Peyer's patch (tissue), 4 donors: ENCODE results near the gene FRAT1.

Source experiments
- CTCF ChIP-seq, 6 experiments: fragments of 450-650 bp in 4 of 6; fragments of 200-600 bp in 2 of 6; sonication (generic) in 1 of 6; IDR thresholded peaks; one replicate each; pipeline ENCODE4 v1.5.1; 2017 to 2019; ENCODE audit warnings: antibody characterized with exemption in 6 of 6, mild to moderate bottlenecking in 3 of 6, moderate library complexity in 1 of 6
- POLR2A ChIP-seq, 2 donors: fragments of 450-650 bp; IDR thresholded peaks; one replicate each; pipeline ENCODE4 v1.5.1; 2017; ENCODE audit warnings: antibody characterized with exemption in 2 of 2, mild to moderate bottlenecking in 2 of 2, moderate library complexity in 2 of 2

DNA sequence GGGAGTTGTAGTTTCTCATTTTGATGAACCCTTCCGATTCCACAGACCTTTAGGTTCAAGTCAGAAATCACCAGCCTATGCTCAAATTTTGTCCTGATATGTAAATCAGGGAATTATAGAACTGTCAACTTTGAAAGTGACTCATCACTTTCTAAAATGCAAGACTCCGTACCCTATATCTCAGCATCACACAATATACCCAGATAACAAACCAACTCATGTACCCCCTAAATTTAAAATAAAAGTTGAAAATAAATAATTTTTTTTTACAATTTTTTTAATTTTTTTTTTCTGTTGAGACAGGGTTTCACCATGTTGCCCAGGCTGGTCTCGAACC, 26.2 kb upstream of the FRAT1 start:
- TF ChIP-seq CTCF (IDR thresholded peaks at IDR 0.05) (no peak), POLR2A (IDR thresholded peaks at IDR 0.05) (no peak)
